Measurements from ENCODE around the gene EPB41L3. TPM values are rescaled to one million over a fixed set of nuclear protein-coding genes. Genes with fewer than 3 reads are reported as not detected.

EPB41L3 gene
- total and polyA plus RNA-seq, 10 donors = 8.0 to 121 (median 49.1) TPM

- TF ChIP-seq CTCF (IDR thresholded peaks at IDR 0.05 in 8 of 11, conservative IDR thresholded peaks at IDR 0.05 in 3 of 11) (no peak), POLR2AphosphoS5 (IDR thresholded peaks at IDR 0.05) (no peak), POLR2A (IDR thresholded peaks at IDR 0.05) (no peak)
- Histone ChIP-seq H3K4me1 (no peaks in the 10 kb centered on the region), H3K27ac (no peak overlapping the region), H3K4me3 (no peak overlapping the region), H3K36me3 (no peaks in the 10 kb centered on the region), H3K27me3 (replicated peaks in 1 of 7) (no peaks in the 10 kb centered on the region), H3K9me3 (no peaks in the 10 kb centered on the region)
- intact Hi-C loops (cut with DNase I; ENCODE audit: low total_unique reads) = no loop called here
- DNase-seq = no peak
- WGBS, 5 donors = 78 to 87% (median 82%) methylated on average over 3 of the region's 3 CpGs
Observed at GRCh38 chr18:5532066-5532465, 11.7 kb downstream of the EPB41L3 start.

GRCh38 chr18:5530629-5531178 is 13.1 kb downstream of the EPB41L3 start:
- no peak overlapping the region for H3K27ac ChIP-seq
- H3K9me3 ChIP-seq = no peaks in the 10 kb centered on the region
- 74 to 93% (median 81%) methylated on average over 8 of the region's 8 CpGs for WGBS, 5 donors
- no peaks in the 10 kb centered on the region for H3K4me1 ChIP-seq
- intact Hi-C loops (cut with DNase I; ENCODE audit: low total_unique reads) = no loop called here
- TF ChIP-seq CTCF (IDR thresholded peaks at IDR 0.05 in 8 of 11, conservative IDR thresholded peaks at IDR 0.05 in 3 of 11) (no peak), POLR2AphosphoS5 (IDR thresholded peaks at IDR 0.05) (no peak), POLR2A (IDR thresholded peaks at IDR 0.05) (no peak)
- DNase-seq = no peak
- H3K36me3 ChIP-seq = no peaks in the 10 kb centered on the region
- no peak overlapping the region for H3K4me3 ChIP-seq
- no peaks in the 10 kb centered on the region for H3K27me3 ChIP-seq (replicated peaks in 1 of 7)

- no peak overlapping the region for H3K27ac ChIP-seq
- DNase-seq = no peak
- no peaks in the 10 kb centered on the region for H3K9me3 ChIP-seq
- no peak overlapping the region for H3K4me3 ChIP-seq
- 81 to 86% (median 84%) methylated on average over 3 of the region's 3 CpGs for WGBS, 5 donors
- H3K4me1 ChIP-seq = no peaks in the 10 kb centered on the region
- no peaks in the 10 kb centered on the region for H3K27me3 ChIP-seq (replicated peaks in 1 of 7)
- TF ChIP-seq CTCF (IDR thresholded peaks at IDR 0.05 in 8 of 11, conservative IDR thresholded peaks at IDR 0.05 in 3 of 11) (no peak), POLR2A (IDR thresholded peaks at IDR 0.05) (no peak), POLR2AphosphoS5 (IDR thresholded peaks at IDR 0.05) (no peak)
- intact Hi-C loops (cut with DNase I; ENCODE audit: low total_unique reads) = no loop called here
- no peaks in the 10 kb centered on the region for H3K36me3 ChIP-seq
Observed at GRCh38 chr18:5529471-5529870, 14.3 kb downstream of the EPB41L3 start.

GRCh38 chr18:5527603-5528002 is 16.2 kb downstream of the EPB41L3 start:
- 27 to 41% (median 35%) methylated on average over 6 of the region's 6 CpGs for WGBS, 5 donors
- no peaks in the 10 kb centered on the region for H3K9me3 ChIP-seq
- TF ChIP-seq POLR2AphosphoS5 (IDR thresholded peaks at IDR 0.05) (no peak), CTCF (IDR thresholded peaks at IDR 0.05 in 8 of 11, conservative IDR thresholded peaks at IDR 0.05 in 3 of 11) (no peak), POLR2A (IDR thresholded peaks at IDR 0.05) (no peak)
- no peak overlapping the region for H3K27ac ChIP-seq
- no peaks in the 10 kb centered on the region for H3K4me1 ChIP-seq
- no peaks in the 10 kb centered on the region for H3K36me3 ChIP-seq
- H3K4me3 ChIP-seq = no peak overlapping the region
- no peak for DNase-seq
- intact Hi-C loops (cut with DNase I; ENCODE audit: low total_unique reads) = no loop called here
- no peaks in the 10 kb centered on the region for H3K27me3 ChIP-seq (replicated peaks in 1 of 7)

Measured in spleen (tissue), 11 donors.